Suprapubic skin (tissue), 4 donors: ENCODE data around the gene GZMH.
A peak's percentile ranks its signal among the peaks of the same experiment; 100 is the strongest.

Experiments used
- EP300 ChIP-seq: sonication (generic); formaldehyde crosslinking; IDR thresholded peaks from one replicate; pipeline ENCODE4 v1.6.1; 2017; ENCODE audit warnings: antibody characterized with exemption
- POLR2A ChIP-seq, 2 donors: fragments of 450-650 bp; IDR thresholded peaks; one replicate each; pipeline ENCODE4 v1.6.1; 2017; ENCODE audit warnings: antibody characterized with exemption in 2 of 2, mild to moderate bottlenecking in 2 of 2, moderate library complexity in 2 of 2
- POLR2AphosphoS5 ChIP-seq, 3 donors: sonication (generic); formaldehyde crosslinking; IDR thresholded peaks; one replicate each; pipeline ENCODE4 v1.6.1; 2017; ENCODE audit warnings: antibody characterized with exemption in 3 of 3
- TF ChIP-seq, protein P1 (sequence below), 2 donors: fragments of 200-600 bp in 1 of 2; fragments of 450-650 bp in 1 of 2; sonication (generic) in 1 of 2; IDR thresholded peaks; one replicate each; pipeline ENCODE4 v1.5.1; 2016 to 2019; ENCODE audit warnings: antibody characterized with exemption in 2 of 2, mild to moderate bottlenecking in 1 of 2, moderate library complexity in 1 of 2

DNA sequence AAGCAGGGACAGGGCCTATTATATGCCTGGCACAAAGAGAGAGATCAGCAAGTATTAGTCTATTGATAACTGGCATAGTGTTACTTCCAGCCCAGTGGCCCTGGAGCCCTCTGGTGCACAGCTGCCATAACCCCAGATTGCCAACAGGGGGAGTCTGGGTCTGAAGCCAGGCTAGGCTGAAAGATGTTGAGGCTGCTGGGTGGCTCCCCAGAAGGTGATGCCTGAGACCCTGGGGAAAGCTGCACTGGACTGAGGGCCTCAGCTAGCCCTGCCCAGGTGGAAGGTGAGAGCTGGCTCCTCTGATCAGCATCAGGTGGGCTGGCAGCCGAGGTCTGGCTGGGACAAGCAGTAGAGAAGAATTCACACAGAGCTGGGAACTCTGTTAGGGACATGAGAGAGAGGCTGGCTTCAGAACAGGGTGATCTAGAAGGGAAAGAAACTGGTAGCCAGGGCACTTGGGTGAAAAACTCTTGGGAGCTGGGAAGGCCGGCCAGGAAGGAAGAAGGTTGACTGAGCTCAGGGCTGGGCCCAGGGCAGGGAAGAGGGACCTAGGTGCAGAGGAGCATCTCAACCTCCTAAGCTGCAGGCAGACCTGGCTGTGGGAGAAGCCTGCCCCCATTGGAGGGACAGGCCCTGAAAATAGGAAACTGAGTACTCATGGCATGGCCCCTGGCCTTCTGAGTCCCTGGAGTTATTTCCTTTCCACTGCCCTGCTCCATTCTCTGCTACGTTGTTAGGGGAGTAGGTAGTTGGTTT, 3.9 kb downstream of the GZMH start:
- TF ChIP-seq, protein P1, sequence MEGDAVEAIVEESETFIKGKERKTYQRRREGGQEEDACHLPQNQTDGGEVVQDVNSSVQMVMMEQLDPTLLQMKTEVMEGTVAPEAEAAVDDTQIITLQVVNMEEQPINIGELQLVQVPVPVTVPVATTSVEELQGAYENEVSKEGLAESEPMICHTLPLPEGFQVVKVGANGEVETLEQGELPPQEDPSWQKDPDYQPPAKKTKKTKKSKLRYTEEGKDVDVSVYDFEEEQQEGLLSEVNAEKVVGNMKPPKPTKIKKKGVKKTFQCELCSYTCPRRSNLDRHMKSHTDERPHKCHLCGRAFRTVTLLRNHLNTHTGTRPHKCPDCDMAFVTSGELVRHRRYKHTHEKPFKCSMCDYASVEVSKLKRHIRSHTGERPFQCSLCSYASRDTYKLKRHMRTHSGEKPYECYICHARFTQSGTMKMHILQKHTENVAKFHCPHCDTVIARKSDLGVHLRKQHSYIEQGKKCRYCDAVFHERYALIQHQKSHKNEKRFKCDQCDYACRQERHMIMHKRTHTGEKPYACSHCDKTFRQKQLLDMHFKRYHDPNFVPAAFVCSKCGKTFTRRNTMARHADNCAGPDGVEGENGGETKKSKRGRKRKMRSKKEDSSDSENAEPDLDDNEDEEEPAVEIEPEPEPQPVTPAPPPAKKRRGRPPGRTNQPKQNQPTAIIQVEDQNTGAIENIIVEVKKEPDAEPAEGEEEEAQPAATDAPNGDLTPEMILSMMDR (IDR thresholded peaks at IDR 0.05): peak in 1 of 2 donors; percentile 76
- TF ChIP-seq EP300 (no peak), POLR2AphosphoS5 (IDR thresholded peaks at IDR 0.05) (no peak), POLR2A (IDR thresholded peaks at IDR 0.05) (no peak)
